ENCODE measurements around the gene TH. TPM values are rescaled to one million over a fixed set of nuclear protein-coding genes. Genes with fewer than 3 reads are reported as not detected.
A peak's percentile ranks its signal among the peaks of the same experiment; 100 is the strongest.

TH gene
- total RNA-seq, 1 donor from 2014 or later, result not detected

GRCh38 chr11:2173150-2173693 is 1.6 kb upstream of the TH start:
- no peak for DNase-seq (ENCODE audit: low read depth)
- Histone ChIP-seq H3K27me3 (ENCODE audit: control insufficient read depth, insufficient read depth, low read length) (peaks cover 3% of the 10 kb centered on the region), H3K36me3 (ENCODE audit: control insufficient read depth, insufficient read depth, low read length) (no peaks in the 10 kb centered on the region), H3K4me3 (ENCODE audit: low read depth, low read length) (no peak overlapping the region)
- TF ChIP-seq CTCF (IDR thresholded peaks at IDR 0.05; ENCODE audit: insufficient read depth, low read length, poor library complexity, severe bottlenecking), result peak; percentile 60

GRCh38 chr11:2172676-2173075 is 1.1 kb upstream of the TH start:
- H3K4me3 ChIP-seq (ENCODE audit: low read depth, low read length), result no peak overlapping the region
- H3K27me3 ChIP-seq (ENCODE audit: control insufficient read depth, insufficient read depth, low read length), result peaks cover 3% of the 10 kb centered on the region
- TF ChIP-seq CTCF (IDR thresholded peaks at IDR 0.05; ENCODE audit: insufficient read depth, low read length, poor library complexity, severe bottlenecking), result no peak
- no peaks in the 10 kb centered on the region for H3K36me3 ChIP-seq (ENCODE audit: control insufficient read depth, insufficient read depth, low read length)
- DNase-seq (ENCODE audit: low read depth), result no peak

GRCh38 chr11:2169626-2170570 is 1.7 kb downstream of the TH start:
- no peak for TF ChIP-seq CTCF (IDR thresholded peaks at IDR 0.05; ENCODE audit: insufficient read depth, low read length, poor library complexity, severe bottlenecking)
- DNase-seq (ENCODE audit: low read depth), result no peak
- H3K27me3 ChIP-seq (ENCODE audit: control insufficient read depth, insufficient read depth, low read length), result peaks cover 3% of the 10 kb centered on the region
- H3K36me3 ChIP-seq (ENCODE audit: control insufficient read depth, insufficient read depth, low read length), result no peaks in the 10 kb centered on the region
- no peak overlapping the region for H3K4me3 ChIP-seq (ENCODE audit: low read depth, low read length)

GRCh38 chr11:2169005-2169378 is 2.6 kb downstream of the TH start:
- no peaks in the 10 kb centered on the region for H3K36me3 ChIP-seq (ENCODE audit: control insufficient read depth, insufficient read depth, low read length)
- H3K27me3 ChIP-seq (ENCODE audit: control insufficient read depth, insufficient read depth, low read length), result peaks cover 3% of the 10 kb centered on the region
- no peak for DNase-seq (ENCODE audit: low read depth)
- no peak overlapping the region for H3K4me3 ChIP-seq (ENCODE audit: low read depth, low read length)
- no peak for TF ChIP-seq CTCF (IDR thresholded peaks at IDR 0.05; ENCODE audit: insufficient read depth, low read length, poor library complexity, severe bottlenecking)

GRCh38 chr11:2168286-2169004 is 3.2 kb downstream of the TH start:
- DNase-seq (ENCODE audit: low read depth), result no peak
- Histone ChIP-seq H3K4me3 (ENCODE audit: low read depth, low read length) (no peak overlapping the region), H3K27me3 (ENCODE audit: control insufficient read depth, insufficient read depth, low read length) (peaks cover 3% of the 10 kb centered on the region), H3K36me3 (ENCODE audit: control insufficient read depth, insufficient read depth, low read length) (no peaks in the 10 kb centered on the region)
- no peak for TF ChIP-seq CTCF (IDR thresholded peaks at IDR 0.05; ENCODE audit: insufficient read depth, low read length, poor library complexity, severe bottlenecking)
